ENCODE measurements around the gene GRM7. TPM values are rescaled to one million over a fixed set of nuclear protein-coding genes. Genes with fewer than 3 reads are reported as not detected.
A peak's percentile ranks its signal among the peaks of the same experiment; 100 is the strongest.

GRM7 gene
- total RNA-seq, 1 donor from 2014 or later, result 0.80 TPM

DNA sequence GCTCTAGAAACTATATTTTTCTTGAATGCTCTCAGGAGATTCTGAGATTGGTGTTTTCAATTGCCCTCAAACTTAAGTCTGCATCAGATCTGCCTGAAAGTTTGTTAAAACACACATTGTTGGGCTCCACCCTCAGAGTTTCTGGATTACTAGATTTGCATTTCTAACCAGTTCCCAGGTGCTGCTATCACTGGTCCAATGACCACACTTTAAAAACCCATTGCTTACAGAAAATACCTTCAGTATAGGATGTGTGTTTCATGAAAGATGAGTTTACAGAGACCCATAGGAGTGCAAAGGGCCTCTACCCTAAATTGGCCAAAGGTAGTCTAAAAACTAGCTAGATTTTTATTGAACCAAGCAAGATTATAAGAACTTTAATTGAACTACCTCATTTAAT lies 17.8 kb downstream of the GRM7 start:
- no peaks in the 10 kb centered on the region for H3K36me3 Mint-ChIP-seq

DNA sequence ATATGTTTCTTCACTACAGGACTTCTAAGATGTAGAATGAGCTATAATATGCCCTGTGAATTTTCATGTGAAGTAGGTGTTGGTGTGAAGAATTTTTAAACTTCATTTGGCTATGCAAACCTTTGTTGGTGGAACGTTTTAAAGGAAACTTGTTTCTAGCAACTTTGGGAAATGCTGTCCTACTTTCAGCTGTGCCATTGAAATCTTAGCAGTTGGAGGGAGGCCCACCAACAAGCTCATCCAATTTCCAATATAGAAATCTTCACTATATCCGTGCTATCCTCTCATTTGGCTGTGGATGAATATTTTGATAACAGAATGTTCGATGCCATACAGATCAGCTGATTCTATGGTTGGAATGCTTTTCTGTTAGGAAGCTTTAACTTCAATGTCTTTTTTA lies 51.3 kb downstream of the GRM7 start:
- Mint-ChIP-seq H3K4me1 (no peaks in the 10 kb centered on the region), H3K36me3 (no peaks in the 10 kb centered on the region), H3K9me3 (no peaks in the 10 kb centered on the region), H3K4me3 (no peak overlapping the region), H3K27me3 (ENCODE audit: insufficient read depth, low read depth) (no peaks in the 10 kb centered on the region), H3K27ac (no peak overlapping the region)
- H3K9ac ChIP-seq, result no peak overlapping the region
- H3K9me3 ChIP-seq (ENCODE audit: low read depth), result no peaks in the 10 kb centered on the region
- no peaks in the 10 kb centered on the region for H3K27me3 ChIP-seq
- H3K79me2 ChIP-seq (ENCODE audit: low read depth), result no peaks in the 10 kb centered on the region
- DNase-seq (ENCODE audit: low spot score), result no peak
- H3F3A ChIP-seq (ENCODE audit: low read depth), result no peaks in the 10 kb centered on the region
- no peaks in the 10 kb centered on the region for H3K4me1 ChIP-seq
- no peaks in the 10 kb centered on the region for H4K20me1 ChIP-seq (ENCODE audit: low read depth)
- no peak overlapping the region for H3K4me3 ChIP-seq
- H3K27ac ChIP-seq, result no peak overlapping the region
- no peaks in the 10 kb centered on the region for H3K36me3 ChIP-seq
- H2AFZ ChIP-seq (replicated peaks), result no peak overlapping the region
- TF ChIP-seq, protein P1, sequence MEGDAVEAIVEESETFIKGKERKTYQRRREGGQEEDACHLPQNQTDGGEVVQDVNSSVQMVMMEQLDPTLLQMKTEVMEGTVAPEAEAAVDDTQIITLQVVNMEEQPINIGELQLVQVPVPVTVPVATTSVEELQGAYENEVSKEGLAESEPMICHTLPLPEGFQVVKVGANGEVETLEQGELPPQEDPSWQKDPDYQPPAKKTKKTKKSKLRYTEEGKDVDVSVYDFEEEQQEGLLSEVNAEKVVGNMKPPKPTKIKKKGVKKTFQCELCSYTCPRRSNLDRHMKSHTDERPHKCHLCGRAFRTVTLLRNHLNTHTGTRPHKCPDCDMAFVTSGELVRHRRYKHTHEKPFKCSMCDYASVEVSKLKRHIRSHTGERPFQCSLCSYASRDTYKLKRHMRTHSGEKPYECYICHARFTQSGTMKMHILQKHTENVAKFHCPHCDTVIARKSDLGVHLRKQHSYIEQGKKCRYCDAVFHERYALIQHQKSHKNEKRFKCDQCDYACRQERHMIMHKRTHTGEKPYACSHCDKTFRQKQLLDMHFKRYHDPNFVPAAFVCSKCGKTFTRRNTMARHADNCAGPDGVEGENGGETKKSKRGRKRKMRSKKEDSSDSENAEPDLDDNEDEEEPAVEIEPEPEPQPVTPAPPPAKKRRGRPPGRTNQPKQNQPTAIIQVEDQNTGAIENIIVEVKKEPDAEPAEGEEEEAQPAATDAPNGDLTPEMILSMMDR (IDR thresholded peaks at IDR 0.05), result no peak
- H3K4me2 ChIP-seq, result no peak overlapping the region

More for the DNA sequence above, 17.8 kb downstream of the GRM7 start:
- TF ChIP-seq, protein P1 (IDR thresholded peaks at IDR 0.05), result no peak
- no peak for TF ChIP-seq EZH2phosphoT487 (IDR thresholded peaks at IDR 0.05)
- no peak for TF ChIP-seq EZH2 (IDR thresholded peaks at IDR 0.05)
- Histone ChIP-seq H3K27me3 (no peaks in the 10 kb centered on the region), H3K27ac (no peak overlapping the region), H3K4me3 (no peak overlapping the region), H3F3A (ENCODE audit: low read depth) (no peaks in the 10 kb centered on the region), H3K9me3 (ENCODE audit: low read depth) (no peaks in the 10 kb centered on the region), H3K4me2 (no peak overlapping the region), H3K9ac (no peak overlapping the region), H3K36me3 (no peaks in the 10 kb centered on the region), H3K4me1 (peaks cover 6% of the 10 kb centered on the region), H2AFZ (replicated peaks) (no peak overlapping the region), H3K79me2 (ENCODE audit: low read depth) (no peaks in the 10 kb centered on the region), H4K20me1 (ENCODE audit: low read depth) (no peaks in the 10 kb centered on the region)
- no peaks in the 10 kb centered on the region for H3K27me3 Mint-ChIP-seq (ENCODE audit: insufficient read depth, low read depth)
- H3K9me3 Mint-ChIP-seq, result no peaks in the 10 kb centered on the region
- DNase-seq (ENCODE audit: low spot score), result no peak
- no peak overlapping the region for H3K27ac Mint-ChIP-seq
- H3K4me3 Mint-ChIP-seq, result no peak overlapping the region
- no peaks in the 10 kb centered on the region for H3K4me1 Mint-ChIP-seq

DNA sequence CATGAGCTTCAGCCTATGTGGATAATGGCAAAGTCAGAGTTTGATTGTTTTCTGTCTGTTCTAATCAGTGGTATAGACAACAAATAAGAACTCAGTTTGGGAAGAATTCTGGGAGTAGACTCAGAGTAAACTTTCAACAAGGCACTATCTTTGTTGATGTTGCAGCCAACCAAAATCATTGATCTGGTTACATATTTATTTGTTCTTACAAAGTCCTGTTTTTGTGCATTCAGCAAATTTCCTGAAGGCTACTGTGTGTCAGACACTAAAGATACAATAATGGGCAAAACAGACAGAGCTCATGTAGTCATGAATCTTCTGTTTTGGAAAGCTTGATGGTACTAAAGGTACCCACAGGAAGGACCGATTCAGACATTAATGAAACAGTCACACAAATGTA lies 55.0 kb downstream of the GRM7 start:
- no peaks in the 10 kb centered on the region for H3K9me3 Mint-ChIP-seq
- no peaks in the 10 kb centered on the region for H3K27me3 Mint-ChIP-seq (ENCODE audit: insufficient read depth, low read depth)
- Histone ChIP-seq H3K4me1 (no peaks in the 10 kb centered on the region), H3K9me3 (ENCODE audit: low read depth) (no peaks in the 10 kb centered on the region), H2AFZ (replicated peaks) (no peak overlapping the region), H4K20me1 (ENCODE audit: low read depth) (no peaks in the 10 kb centered on the region), H3K4me3 (no peak overlapping the region), H3K27me3 (no peaks in the 10 kb centered on the region), H3K36me3 (no peaks in the 10 kb centered on the region), H3F3A (ENCODE audit: low read depth) (no peaks in the 10 kb centered on the region), H3K4me2 (no peak overlapping the region), H3K79me2 (ENCODE audit: low read depth) (no peaks in the 10 kb centered on the region), H3K27ac (no peak overlapping the region), H3K9ac (no peak overlapping the region)
- H3K4me3 Mint-ChIP-seq, result no peak overlapping the region
- no peak overlapping the region for H3K27ac Mint-ChIP-seq
- no peaks in the 10 kb centered on the region for H3K4me1 Mint-ChIP-seq
- TF ChIP-seq EZH2phosphoT487 (IDR thresholded peaks at IDR 0.05) (no peak), EZH2 (IDR thresholded peaks at IDR 0.05) (no peak)
- TF ChIP-seq, protein P1 (IDR thresholded peaks at IDR 0.05), result no peak
- H3K36me3 Mint-ChIP-seq, result no peaks in the 10 kb centered on the region
- DNase-seq (ENCODE audit: low spot score), result no peak

DNA sequence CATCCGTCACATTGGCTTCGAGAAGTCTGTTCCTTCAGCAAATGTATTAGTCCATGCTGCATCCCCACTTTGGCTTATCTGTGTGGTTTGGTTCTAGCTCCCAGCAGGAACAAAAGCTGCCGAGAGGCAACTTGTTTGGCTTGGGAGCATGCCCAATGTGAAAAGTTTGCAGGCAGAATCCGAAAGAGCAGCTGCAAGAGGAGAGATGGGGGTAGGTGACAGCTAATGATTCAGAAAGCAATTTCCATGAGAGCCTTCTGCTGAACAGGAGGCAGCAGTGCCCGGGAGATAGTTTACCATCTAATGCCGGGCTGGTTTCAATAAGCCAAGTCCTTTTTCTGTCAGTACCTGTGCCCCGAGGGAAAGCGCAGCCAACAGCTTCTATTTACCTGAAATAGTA lies 60.2 kb downstream of the GRM7 start:
- no peaks in the 10 kb centered on the region for H3K9me3 ChIP-seq (ENCODE audit: low read depth)
- no peak overlapping the region for H3K27ac ChIP-seq
- no peaks in the 10 kb centered on the region for H3K27me3 ChIP-seq
- H3K27me3 Mint-ChIP-seq (ENCODE audit: insufficient read depth, low read depth), result peaks cover 2% of the 10 kb centered on the region
- H3K4me3 Mint-ChIP-seq, result no peak overlapping the region
- H3K9ac ChIP-seq, result no peak overlapping the region
- H2AFZ ChIP-seq (replicated peaks), result peak overlapping the region; percentile 34
- H3K27ac Mint-ChIP-seq, result no peak overlapping the region
- H4K20me1 ChIP-seq (ENCODE audit: low read depth), result no peaks in the 10 kb centered on the region
- H3K4me1 ChIP-seq, result no peaks in the 10 kb centered on the region
- H3K36me3 Mint-ChIP-seq, result no peaks in the 10 kb centered on the region
- H3K4me1 Mint-ChIP-seq, result no peaks in the 10 kb centered on the region
- no peaks in the 10 kb centered on the region for H3F3A ChIP-seq (ENCODE audit: low read depth)
- H3K79me2 ChIP-seq (ENCODE audit: low read depth), result no peaks in the 10 kb centered on the region
- no peak for DNase-seq (ENCODE audit: low spot score)
- H3K4me3 ChIP-seq, result no peak overlapping the region
- H3K36me3 ChIP-seq, result no peaks in the 10 kb centered on the region
- TF ChIP-seq EZH2 (IDR thresholded peaks at IDR 0.05) (no peak), EZH2phosphoT487 (IDR thresholded peaks at IDR 0.05) (no peak)
- TF ChIP-seq, protein P1 (IDR thresholded peaks at IDR 0.05), result no peak
- H3K9me3 Mint-ChIP-seq, result no peaks in the 10 kb centered on the region
- H3K4me2 ChIP-seq, result no peak overlapping the region

All from neural progenitor cell (in vitro differentiated cells).